BE2C (cell line): ENCODE measurements around the gene RBKS.

Source experiments
- DNase-seq: peaks from one replicate; pipeline ENCODE4 v3.0.0-alpha.2; 2020
- H3K27me3 ChIP-seq: fragments of 250-450 bp; sonication (Bioruptor Pico); 2 replicates; pipeline ENCODE4 v1.5.1; 2020; ENCODE audit warnings: mild to moderate bottlenecking
- H3K36me3 ChIP-seq: fragments of 250-450 bp; sonication (Bioruptor Pico); 2 replicates; pipeline ENCODE4 v1.5.1; 2020; ENCODE audit warnings: mild to moderate bottlenecking
- H3K4me1 ChIP-seq: fragments of 250-450 bp; sonication (Bioruptor Pico); 2 replicates; pipeline ENCODE4 v1.5.1; 2020
- H3K4me3 ChIP-seq: 2 replicates; pipeline ENCODE4 v1.5.1; 2011; ENCODE audit warnings: low read depth, low read length
- H3K9me3 ChIP-seq: fragments of 250-450 bp; sonication (Bioruptor Pico); 2 replicates; pipeline ENCODE4 v1.5.1; 2020
- CTCF ChIP-seq: IDR thresholded peaks from 2 replicates; pipeline ENCODE4 v1.5.1; 2012; ENCODE audit warnings: mild to moderate bottlenecking, low read depth, low read length

RBKS gene

GRCh38 chr2:27911458-27912210 is 21.4 kb upstream of the RBKS start:
- TF ChIP-seq CTCF = no peak
- peaks cover 15% of the 10 kb centered on the region for H3K4me1 ChIP-seq
- no peak for DNase-seq

GRCh38 chr2:27909901-27910300 is 19.7 kb upstream of the RBKS start:
- H3K4me1 ChIP-seq = peaks cover 8% of the 10 kb centered on the region
- no peak for DNase-seq
- H3K36me3 ChIP-seq = no peaks in the 10 kb centered on the region; the same call in 1 of the 2 replicates
- TF ChIP-seq CTCF = no peak
- H3K9me3 ChIP-seq = no peaks in the 10 kb centered on the region
- no peaks in the 10 kb centered on the region for H3K27me3 ChIP-seq
- H3K4me3 ChIP-seq = no peak overlapping the region

More at GRCh38 chr2:27911458-27912210, 21.4 kb upstream of the RBKS start:
- no peak overlapping the region for H3K4me3 ChIP-seq
- no peaks in the 10 kb centered on the region for H3K36me3 ChIP-seq
- no peaks in the 10 kb centered on the region for H3K9me3 ChIP-seq
- H3K27me3 ChIP-seq = no peaks in the 10 kb centered on the region

GRCh38 chr2:27907547-27907946 is 17.4 kb upstream of the RBKS start:
- DNase-seq = no peak
- Histone ChIP-seq H3K4me3 (no peak overlapping the region), H3K4me1 (peaks cover 19% of the 10 kb centered on the region), H3K9me3 (no peaks in the 10 kb centered on the region), H3K27me3 (no peaks in the 10 kb centered on the region), H3K36me3 (no peaks in the 10 kb centered on the region; the same call in 1 of the 2 replicates)
- no peak for TF ChIP-seq CTCF

GRCh38 chr2:27906074-27906473 is 15.9 kb upstream of the RBKS start:
- Histone ChIP-seq H3K4me1 (peaks cover 19% of the 10 kb centered on the region), H3K9me3 (no peaks in the 10 kb centered on the region), H3K27me3 (no peaks in the 10 kb centered on the region), H3K36me3 (no peaks in the 10 kb centered on the region; the same call in 1 of the 2 replicates), H3K4me3 (no peak overlapping the region)
- DNase-seq = no peak
- TF ChIP-seq CTCF = no peak

- Histone ChIP-seq H3K4me3 (no peak overlapping the region), H3K27me3 (no peaks in the 10 kb centered on the region), H3K4me1 (peaks cover 19% of the 10 kb centered on the region), H3K9me3 (no peaks in the 10 kb centered on the region), H3K36me3 (no peaks in the 10 kb centered on the region; the same call in 1 of the 2 replicates)
- TF ChIP-seq CTCF = no peak
- no peak for DNase-seq
These were observed 14.1 kb upstream of the RBKS start for GRCh38 chr2:27904405-27904665.

GRCh38 chr2:27903649-27904404 is 13.6 kb upstream of the RBKS start:
- Histone ChIP-seq H3K27me3 (no peaks in the 10 kb centered on the region), H3K4me1 (peaks cover 19% of the 10 kb centered on the region), H3K9me3 (no peaks in the 10 kb centered on the region), H3K36me3 (no peaks in the 10 kb centered on the region; the same call in 1 of the 2 replicates), H3K4me3 (no peak overlapping the region)
- TF ChIP-seq CTCF = no peak
- no peak for DNase-seq
